ENCODE measurements around the gene NANOS1. TPM values are rescaled to one million over a fixed set of nuclear protein-coding genes. Genes with fewer than 3 reads are reported as not detected.

The NANOS1 gene
- total and polyA plus RNA-seq, 2 of the 8 experiments (the other 6 are each of a cell fraction or from before 2014, with no cell fraction given) = 3.1 to 3.9 TPM

- POLR2A ChIA-PET (ENCODE audit: partially characterized antibody) = interaction anchor here (0.6 to 4.2 kb wide), 2 partner anchors 8 to 34 kb away, joined by 4 to 20 read pairs; partner anchors contain the start of gene NANOS1
- 40% methylated on average over 8 of the region's 8 CpGs; no CpG with 5 or more reads in 1 of the 2 experiments for WGBS, 2 experiments (ENCODE audit: extremely low coverage in 1 of 2, insufficient coverage in 1 of 2, insufficient read length in 1 of 2, insufficient replicate concordance in 2 of 2, low coverage in 1 of 2, low lambda C conversion rate in 2 of 2, missing lambda C conversion rate in 1 of 2)
- peak overlapping the region in 1 of 2 experiments; percentile 2; a peak in 1 of 4 replicates for H3K4me2 ChIP-seq (ENCODE audit: insufficient read depth in 1 of 2, low read depth in 2 of 2, low read length in 2 of 2)
- no peak for TF ChIP-seq POU5F1 (IDR thresholded peaks at IDR 0.05; ENCODE audit: low read depth, low read length)
- no peak for TF ChIP-seq GABPA (IDR thresholded peaks at IDR 0.05; ENCODE audit: borderline replicate concordance, insufficient read depth, low read length)
- no peak for TF ChIP-seq SRF (IDR thresholded peaks at IDR 0.05; ENCODE audit: low read depth, low read length)
- TF ChIP-seq TAF7 (optimal IDR thresholded peaks at IDR 0.05; ENCODE audit: borderline replicate concordance, low read depth, low read length) = no peak
- TF ChIP-seq ATF3 (IDR thresholded peaks at IDR 0.05; ENCODE audit: insufficient read depth, low read depth, low read length) = no peak
- no peak for TF ChIP-seq ZNF274 (IDR thresholded peaks at IDR 0.05; ENCODE audit: borderline replicate concordance, extremely low read depth, low read length)
- no peak for TF ChIP-seq RNF2 (IDR thresholded peaks at IDR 0.05; ENCODE audit: borderline replicate concordance, low read depth, low read length, missing control alignments, poor library complexity, severe bottlenecking)
- no peak for TF ChIP-seq MAFK (IDR thresholded peaks at IDR 0.05; ENCODE audit: low read depth, low read length)
- TF ChIP-seq CREB1 (IDR thresholded peaks at IDR 0.05) = no peak
- TF ChIP-seq FOSL1 (IDR thresholded peaks at IDR 0.05; ENCODE audit: insufficient read depth, low read depth, low read length) = no peak
- no peak for TF ChIP-seq SP1 (IDR thresholded peaks at IDR 0.05; ENCODE audit: low read depth, low read length)
- no peak for TF ChIP-seq TEAD4 (IDR thresholded peaks at IDR 0.05; ENCODE audit: low read depth, low read length)
Observed at GRCh38 chr10:119022846-119023552, 6.5 kb upstream of the NANOS1 start.

More at GRCh38 chr10:119022846-119023552, 6.5 kb upstream of the NANOS1 start:
- Histone ChIP-seq H3K27me3 (replicated peaks in 1 of 4; ENCODE audit: control insufficient read depth in 3 of 4, extremely low read depth in 1 of 4, insufficient read depth in 3 of 4, low read length in 3 of 4) (no peaks in the 10 kb centered on the region), H4K5ac (ENCODE audit: insufficient read length, low read depth, low read length) (no peak overlapping the region), H2AK5ac (ENCODE audit: low read depth, low read length) (no peak overlapping the region), H3K79me1 (ENCODE audit: low read depth, low read length) (no peaks in the 10 kb centered on the region), H4K20me1 (replicated peaks in 1 of 2; ENCODE audit: control insufficient read depth in 1 of 2, insufficient read depth in 2 of 2, low read length in 2 of 2) (no peaks in the 10 kb centered on the region), H4K91ac (replicated peaks; ENCODE audit: insufficient read length, low read length) (no peak overlapping the region), H3K36me3 (ENCODE audit: control insufficient read depth in 2 of 4, insufficient read depth in 4 of 4, low read length in 3 of 4) (no peaks in the 10 kb centered on the region), H4K8ac (ENCODE audit: extremely low read depth, insufficient read depth, low read length) (no peak overlapping the region), H3K56ac (replicated peaks; ENCODE audit: insufficient read length, low read depth, low read length) (no peak overlapping the region), H2BK20ac (ENCODE audit: low read length) (peak overlapping the region; percentile 36; the same call in 1 of the 2 replicates), H3K23me2 (ENCODE audit: low read depth, low read length) (no peaks in the 10 kb centered on the region), H3K4me1 (replicated peaks in 1 of 4; ENCODE audit: control insufficient read depth in 3 of 4, insufficient read depth in 4 of 4, low read length in 3 of 4) (peaks cover 2 to 9% (median 7%) of the 10 kb centered on the region in 4 experiments; a peak in 5 of 7 replicates), H3K23ac (ENCODE audit: insufficient read length) (no peak overlapping the region), H2AFZ (ENCODE audit: low read length) (no peak overlapping the region), H3K18ac (ENCODE audit: extremely low read depth, low read length) (no peak overlapping the region), H3K4me3 (ENCODE audit: extremely low read depth in 1 of 4, insufficient read depth in 2 of 4, low read depth in 3 of 4, low read length in 4 of 4) (no peak overlapping the region), H3K9me3 (ENCODE audit: insufficient read depth in 2 of 2, low read depth in 1 of 2, low read length in 1 of 2) (no peaks in the 10 kb centered on the region), H3K27ac (ENCODE audit: low read depth, low read length) (no peak overlapping the region), H2BK5ac (ENCODE audit: low read depth, low read length) (no peak overlapping the region; the same call in 1 of the 2 replicates), H3K4ac (replicated peaks; ENCODE audit: insufficient read length, low read depth, low read length) (no peak overlapping the region), H2BK120ac (replicated peaks; ENCODE audit: low read depth, low read length) (no peak overlapping the region), H3K14ac (ENCODE audit: insufficient read length) (no peak overlapping the region), H3K9ac (replicated peaks in 1 of 4; ENCODE audit: extremely low read depth in 1 of 4, low read depth in 3 of 4, low read length in 3 of 4) (no peak overlapping the region), H3K79me2 (ENCODE audit: control insufficient read depth in 1 of 2, insufficient read depth in 2 of 2, low read length in 2 of 2) (no peaks in the 10 kb centered on the region), H2BK15ac (ENCODE audit: low read length) (no peak overlapping the region), H2BK12ac (ENCODE audit: low read depth, low read length) (peak overlapping the region; percentile 13; the same call in 1 of the 2 replicates)
- CTCF ChIA-PET (ENCODE audit: partially characterized antibody) = interaction anchor here (0.5 to 1.1 kb wide), 3 partner anchors 25 to 199 kb away, joined by 3 to 4 read pairs (median 3); no protein-coding TSS in a partner anchor
- FAIRE-seq = no peak
- peak in 1 of 2 experiments; percentile 44 for DNase-seq (ENCODE audit: low read depth in 1 of 2, low spot score in 2 of 2)
